Liver (tissue), 9 donors: ENCODE results near the gene CEP128. TPM values are rescaled to one million over a fixed set of nuclear protein-coding genes. Genes with fewer than 3 reads are reported as not detected.

ENCODE experiments used
- DNase-seq: peaks from one replicate; pipeline ENCODE4 v3.0.0-alpha.2; 2017; ENCODE audit warnings: low spot score
- H3K27ac ChIP-seq, 2 donors: one replicate each; pipeline ENCODE4 v1.7.0; 2013; ENCODE audit warnings: inconsistent platforms in 2 of 2, low read length in 2 of 2, control low read depth in 1 of 2, low read depth in 1 of 2, mild to moderate bottlenecking in 1 of 2
- H3K27me3 ChIP-seq, 4 donors: one replicate each; pipeline versions ENCODE4 v1.6.1 to v1.7.0; 2013; ENCODE audit warnings: low read length in 3 of 4, inconsistent platforms in 1 of 4, mild to moderate bottlenecking in 1 of 4, moderate library complexity in 1 of 4; ENCODE audit not compliant: control insufficient read depth in 4 of 4, insufficient read depth in 4 of 4
- H3K36me3 ChIP-seq, 4 donors: one replicate each; pipeline versions ENCODE4 v1.6.1 to v1.7.0; 2013; ENCODE audit warnings: low read length in 3 of 4, mild to moderate bottlenecking in 3 of 4, low read depth in 1 of 4, moderate library complexity in 1 of 4; ENCODE audit not compliant: control insufficient read depth in 4 of 4, insufficient read depth in 3 of 4
- H3K4me1 ChIP-seq, 4 donors: one replicate each; pipeline versions ENCODE4 v1.6.1 to v1.7.0; 2013; ENCODE audit warnings: low read length in 3 of 4, mild to moderate bottlenecking in 3 of 4, moderate library complexity in 1 of 4; ENCODE audit not compliant: control insufficient read depth in 4 of 4, insufficient read depth in 4 of 4
- H3K4me3 ChIP-seq, 3 donors: one replicate each; pipeline versions ENCODE4 v1.6.1 to v1.7.0; 2013; ENCODE audit warnings: low read length in 3 of 3, control low read depth in 1 of 3, low read depth in 1 of 3, mild to moderate bottlenecking in 1 of 3
- H3K9ac ChIP-seq, 2 donors: one replicate each; pipeline ENCODE4 v1.7.0; 2013; ENCODE audit warnings: low read length in 2 of 2, mild to moderate bottlenecking in 2 of 2, moderate library complexity in 2 of 2, control low read depth in 1 of 2, low read depth in 1 of 2
- H3K9me3 ChIP-seq, 4 donors: one replicate each; pipeline versions ENCODE4 v1.6.1 to v1.7.0; 2013; ENCODE audit warnings: low read length in 3 of 4; ENCODE audit not compliant: control insufficient read depth in 4 of 4
- CTCF ChIP-seq: fragments of 150-350 bp; IDR thresholded peaks from 2 replicates; pipeline ENCODE4 v1.5.1; 2017; ENCODE audit warnings: improper control_type of control experiment, low read depth, low read length; ENCODE audit not compliant: missing input control
- EGR1 ChIP-seq, 2 donors: IDR thresholded peaks; 2 replicates each; pipeline ENCODE4 v1.6.1; 2016 to 2018; ENCODE audit warnings: antibody characterized with exemption in 2 of 2, low read depth in 2 of 2
- FOXA1 ChIP-seq: IDR thresholded peaks from 2 replicates; pipeline ENCODE4 v1.6.1; 2016; ENCODE audit warnings: antibody characterized with exemption
- FOXA2 ChIP-seq: IDR thresholded peaks from 2 replicates; pipeline ENCODE4 v1.6.1; 2016; ENCODE audit warnings: antibody characterized with exemption
- GABPA ChIP-seq, 2 donors: IDR thresholded peaks in 1 of 2; conservative IDR thresholded peaks in 1 of 2; 2 replicates each; pipeline ENCODE4 v1.6.1; 2016; ENCODE audit warnings: antibody characterized with exemption in 2 of 2, mild to moderate bottlenecking in 1 of 2, moderate library complexity in 1 of 2
- HNF4A ChIP-seq, 2 donors: conservative IDR thresholded peaks; 2 replicates each; pipeline ENCODE4 v1.6.1; 2016; ENCODE audit warnings: antibody characterized with exemption in 2 of 2, mild to moderate bottlenecking in 2 of 2
- HNF4G ChIP-seq: IDR thresholded peaks from 2 replicates; pipeline ENCODE4 v1.6.1; 2016; ENCODE audit warnings: antibody characterized with exemption
- JUND ChIP-seq, 2 donors: IDR thresholded peaks; 2 replicates each; pipeline ENCODE4 v1.6.1; 2016; ENCODE audit warnings: antibody characterized with exemption in 2 of 2
- NR2F2 ChIP-seq: IDR thresholded peaks from 2 replicates; pipeline ENCODE4 v1.6.1; 2016; ENCODE audit warnings: antibody characterized with exemption
- RAD21 ChIP-seq, 2 donors: IDR thresholded peaks; 2 replicates each; pipeline ENCODE4 v1.6.1; 2016; ENCODE audit warnings: antibody characterized with exemption in 2 of 2, mild to moderate bottlenecking in 2 of 2
- REST ChIP-seq: IDR thresholded peaks from 2 replicates; pipeline ENCODE4 v1.6.1; 2016; ENCODE audit warnings: antibody characterized with exemption, mild to moderate bottlenecking
- RXRA ChIP-seq, 2 donors: IDR thresholded peaks; 2 replicates each; pipeline ENCODE4 v1.6.1; 2017 to 2018; ENCODE audit warnings: antibody characterized with exemption in 2 of 2, mild to moderate bottlenecking in 1 of 2
- SP1 ChIP-seq: IDR thresholded peaks from 2 replicates; pipeline ENCODE4 v1.6.1; 2018; ENCODE audit warnings: antibody characterized with exemption, mild to moderate bottlenecking
- TAF1 ChIP-seq: conservative IDR thresholded peaks from 2 replicates; pipeline ENCODE4 v1.6.1; 2016; ENCODE audit warnings: antibody characterized with exemption, mild to moderate bottlenecking
- YY1 ChIP-seq: IDR thresholded peaks from 2 replicates; pipeline ENCODE4 v1.6.1; 2016; ENCODE audit warnings: antibody characterized with exemption, mild to moderate bottlenecking
- WGBS: extraction: QIAGEN DNeasy Blood & Tissue Kit; methylation state at CpG from one replicate; pipeline ENCODE4 v1.1.7; 2013; 5-methylcytosine and 5-hydroxymethylcytosine counted together
- polyA plus RNA-seq, 2 donors: library from polyadenylated mRNA; stranded (reverse) in 1 of 2; unstranded in 1 of 2; fragments of 200-250 nt in 1 of 2; fragments of >200 nt in 1 of 2; fragmentation: Nextera tagmentation in 1 of 2; extraction: Ambion mirVana in 1 of 2; gene quantifications; one replicate each; pipeline versions ENCODE4 v1.2.1 to v1.2.3, GENCODE V29; 2013 to 2015
- total RNA-seq, 2 donors: library from RNA; depleted of rRNA; stranded (reverse); fragments of >200 nt; gene quantifications; one replicate each; pipeline ENCODE4 v1.2.3, GENCODE V29; 2014
- TF ChIP-seq, protein P1 (sequence below): IDR thresholded peaks from 2 replicates; pipeline ENCODE4 v1.6.1; 2016; ENCODE audit warnings: antibody characterized with exemption
- TF ChIP-seq, protein P2 (sequence below): IDR thresholded peaks from 2 replicates; pipeline ENCODE4 v1.6.1; 2016; ENCODE audit warnings: antibody characterized with exemption
- donor health status: healthy.
- donor health status: healthy.
- donor health status: healthy.
- donor health status: healthy.
- donor health status: healthy.

The CEP128 gene
- total and polyA plus RNA-seq, 4 donors = 0.27 to 3.8 (median 1.4) TPM

- Histone ChIP-seq H3K4me1 (no peaks in the 10 kb centered on the region), H3K9ac (no peak overlapping the region), H3K36me3 (no peaks in the 10 kb centered on the region), H3K9me3 (no peaks in the 10 kb centered on the region), H3K27ac (no peak overlapping the region), H3K27me3 (no peaks in the 10 kb centered on the region), H3K4me3 (no peak overlapping the region)
- TF ChIP-seq EGR1 (IDR thresholded peaks at IDR 0.05; ENCODE audit: low read depth in 2 of 2) (no peak), FOXA1 (no peak), GABPA (IDR thresholded peaks at IDR 0.05 in 1 of 2, conservative IDR thresholded peaks at IDR 0.05 in 1 of 2) (no peak), RAD21 (IDR thresholded peaks at IDR 0.05) (no peak), JUND (IDR thresholded peaks at IDR 0.05) (no peak), TAF1 (no peak), NR2F2 (no peak), YY1 (no peak), RXRA (IDR thresholded peaks at IDR 0.05) (no peak), CTCF (no peak), REST (no peak), SP1 (no peak), FOXA2 (no peak)
- TF ChIP-seq, protein P1, sequence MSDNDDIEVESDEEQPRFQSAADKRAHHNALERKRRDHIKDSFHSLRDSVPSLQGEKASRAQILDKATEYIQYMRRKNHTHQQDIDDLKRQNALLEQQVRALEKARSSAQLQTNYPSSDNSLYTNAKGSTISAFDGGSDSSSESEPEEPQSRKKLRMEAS = no peak
- no peak for DNase-seq
Measured at GRCh38 chr14:80606347-80606772, 335.2 kb downstream of the CEP128 start.

DNA sequence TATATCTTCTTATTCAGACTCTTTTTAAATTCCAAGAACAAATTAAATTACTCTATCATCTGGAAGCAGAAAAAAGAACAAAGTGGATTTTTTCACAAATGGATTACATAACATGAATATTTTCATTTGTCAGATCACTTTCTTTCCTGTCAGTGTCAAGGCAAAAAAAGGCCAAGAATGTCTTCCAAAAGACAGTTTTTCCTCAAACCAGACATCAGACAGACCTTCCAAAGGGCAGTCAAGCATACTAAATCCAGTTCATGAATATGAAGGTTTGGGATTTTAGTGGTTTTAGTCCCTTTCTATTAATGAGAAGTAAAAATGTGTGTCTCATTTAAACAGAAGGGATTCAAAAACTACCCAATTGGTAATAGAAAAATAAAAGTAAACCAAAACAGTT lies 336.0 kb downstream of the CEP128 start:
- DNase-seq = no peak
- no peak overlapping the region for H3K27ac ChIP-seq
- H3K9ac ChIP-seq = no peak overlapping the region
- H3K36me3 ChIP-seq = no peaks in the 10 kb centered on the region
- no peaks in the 10 kb centered on the region for H3K27me3 ChIP-seq
- H3K9me3 ChIP-seq = no peaks in the 10 kb centered on the region
- no peak overlapping the region for H3K4me3 ChIP-seq
- TF ChIP-seq FOXA1 = no peak
- TF ChIP-seq HNF4G = no peak
- H3K4me1 ChIP-seq = no peaks in the 10 kb centered on the region

DNA sequence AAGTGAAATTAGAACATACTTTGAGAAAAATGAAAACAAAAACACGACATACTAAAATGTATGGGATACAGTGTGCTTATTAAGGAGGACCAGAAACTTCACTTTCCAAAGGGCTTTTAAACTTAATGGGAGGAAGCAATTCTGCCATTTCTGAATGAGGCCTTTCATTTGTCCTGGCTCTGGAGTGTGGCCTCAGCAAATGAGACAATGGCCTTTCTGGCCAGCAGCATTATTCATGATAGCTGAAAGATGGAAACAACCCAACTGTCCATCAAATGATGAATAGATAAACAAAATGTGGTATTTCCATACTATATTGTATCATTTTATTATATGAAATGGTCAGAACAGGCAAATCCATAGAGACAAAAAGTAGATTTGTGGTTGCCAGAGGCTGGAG lies 338.6 kb downstream of the CEP128 start:
- H3K9ac ChIP-seq = no peak overlapping the region
- H3K27me3 ChIP-seq = no peaks in the 10 kb centered on the region
- TF ChIP-seq, protein P1 = no peak
- TF ChIP-seq, protein P2, sequence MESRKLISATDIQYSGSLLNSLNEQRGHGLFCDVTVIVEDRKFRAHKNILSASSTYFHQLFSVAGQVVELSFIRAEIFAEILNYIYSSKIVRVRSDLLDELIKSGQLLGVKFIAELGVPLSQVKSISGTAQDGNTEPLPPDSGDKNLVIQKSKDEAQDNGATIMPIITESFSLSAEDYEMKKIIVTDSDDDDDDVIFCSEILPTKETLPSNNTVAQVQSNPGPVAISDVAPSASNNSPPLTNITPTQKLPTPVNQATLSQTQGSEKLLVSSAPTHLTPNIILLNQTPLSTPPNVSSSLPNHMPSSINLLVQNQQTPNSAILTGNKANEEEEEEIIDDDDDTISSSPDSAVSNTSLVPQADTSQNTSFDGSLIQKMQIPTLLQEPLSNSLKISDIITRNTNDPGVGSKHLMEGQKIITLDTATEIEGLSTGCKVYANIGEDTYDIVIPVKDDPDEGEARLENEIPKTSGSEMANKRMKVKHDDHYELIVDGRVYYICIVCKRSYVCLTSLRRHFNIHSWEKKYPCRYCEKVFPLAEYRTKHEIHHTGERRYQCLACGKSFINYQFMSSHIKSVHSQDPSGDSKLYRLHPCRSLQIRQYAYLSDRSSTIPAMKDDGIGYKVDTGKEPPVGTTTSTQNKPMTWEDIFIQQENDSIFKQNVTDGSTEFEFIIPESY = no peak
- no peak for TF ChIP-seq GABPA (IDR thresholded peaks at IDR 0.05 in 1 of 2, conservative IDR thresholded peaks at IDR 0.05 in 1 of 2)
- TF ChIP-seq RXRA (IDR thresholded peaks at IDR 0.05) = no peak
- no peak for TF ChIP-seq RAD21 (IDR thresholded peaks at IDR 0.05)
- TF ChIP-seq FOXA2 = no peak
- TF ChIP-seq HNF4A (conservative IDR thresholded peaks at IDR 0.05) = no peak
- no peak for TF ChIP-seq TAF1
- TF ChIP-seq EGR1 (IDR thresholded peaks at IDR 0.05; ENCODE audit: low read depth in 2 of 2) = no peak
- TF ChIP-seq YY1 = no peak
- no peaks in the 10 kb centered on the region for H3K4me1 ChIP-seq
- no peaks in the 10 kb centered on the region for H3K36me3 ChIP-seq
- H3K4me3 ChIP-seq = no peak overlapping the region
- WGBS = 88% methylated on average over 1 of the region's 1 CpG
- H3K27ac ChIP-seq = no peak overlapping the region
- no peaks in the 10 kb centered on the region for H3K9me3 ChIP-seq
- no peak for DNase-seq
